ENCODE results near the gene RTN4R. TPM values are rescaled to one million over a fixed set of nuclear protein-coding genes. Genes with fewer than 3 reads are reported as not detected.

RTN4R gene
- total and polyA plus RNA-seq, 9 of the 15 experiments (the other 6 are each of a cell fraction or from before 2014, with no cell fraction given) = 0.04 to 2.8 (median 1.4) TPM; not detected in 3

DNA sequence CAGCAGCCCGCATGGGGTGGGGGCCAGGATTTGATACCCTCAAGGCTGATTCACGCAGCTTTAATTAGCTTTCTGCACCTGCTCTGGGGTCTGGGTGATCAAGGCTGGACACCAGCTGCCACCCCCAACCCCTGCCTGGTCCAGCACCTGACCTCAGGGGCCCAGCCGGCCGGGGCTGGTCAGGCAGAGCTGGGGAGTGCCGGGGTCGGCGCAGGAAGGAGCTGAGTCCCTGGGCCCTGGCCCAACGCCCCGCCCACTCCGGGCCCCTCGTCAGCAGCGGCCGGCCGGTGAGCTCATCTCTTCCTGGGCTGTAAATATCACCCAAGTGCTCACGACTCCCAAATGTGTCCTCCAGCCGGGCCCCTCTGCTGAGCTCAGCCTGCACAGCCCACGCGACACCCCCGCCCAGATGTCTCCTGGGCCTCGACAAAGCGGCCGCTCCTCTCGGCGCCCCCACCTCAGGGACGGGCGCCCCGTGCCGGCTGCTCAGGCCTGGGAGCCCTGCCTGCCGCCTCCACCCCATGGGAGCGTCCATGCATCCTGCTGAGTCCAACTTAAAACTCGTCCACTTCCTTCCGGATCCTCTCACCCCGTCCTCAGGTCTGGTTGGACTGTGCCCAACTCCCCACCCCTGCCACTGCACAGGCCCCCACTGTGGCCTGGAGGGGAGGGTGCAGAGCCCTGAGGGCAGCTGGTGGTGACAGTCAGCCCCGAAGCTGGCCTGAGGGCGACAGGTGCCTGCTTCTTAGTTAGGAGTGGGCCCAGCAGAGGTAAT lies 29.0 kb downstream of the RTN4R start (continued):
- TF ChIP-seq JUND (IDR thresholded peaks at IDR 0.05; ENCODE audit: borderline replicate concordance, low read depth, low read length) (peak; percentile 33; the same call in 1 of the 2 replicates), JUND (tag; IDR thresholded peaks at IDR 0.05; ENCODE audit: borderline replicate concordance, low read depth, low read length) (no peak), FOS (IDR thresholded peaks at IDR 0.05; ENCODE audit: extremely low read depth, insufficient read length) (no peak), ATF1 (CRISPR knock-in tag; IDR thresholded peaks at IDR 0.05) (no peak), ATF1 (tag; IDR thresholded peaks at IDR 0.05) (peak; percentile 45), NR2C2 (CRISPR knock-in tag; IDR thresholded peaks at IDR 0.05) (no peak), NR2C2 (tag; IDR thresholded peaks at IDR 0.05) (no peak), GTF2E2 (tag; IDR thresholded peaks at IDR 0.05) (no peak), KDM5B (IDR thresholded peaks at IDR 0.05; ENCODE audit: insufficient replicate concordance, low read depth, low read length) (peak; percentile 25), POLR2G (IDR thresholded peaks at IDR 0.05; ENCODE audit: low read depth, low read length) (0 out of 2 replicates have a peak, but pooled peaks have one; percentile 25), ZNF766 (CRISPR knock-in tag; conservative IDR thresholded peaks at IDR 0.05) (no peak), SMARCB1 (IDR thresholded peaks at IDR 0.05; ENCODE audit: insufficient read length, low read depth) (no peak), ARID2 (IDR thresholded peaks at IDR 0.05) (no peak), ZNF408 (CRISPR knock-in tag; IDR thresholded peaks at IDR 0.05; ENCODE audit: low read depth) (no peak), NEUROD1 (IDR thresholded peaks at IDR 0.05; ENCODE audit: borderline replicate concordance, low read depth, low read length, partially characterized antibody) (no peak), ATF7 (IDR thresholded peaks at IDR 0.05) (peak; percentile 52; the same call in 1 of the 2 replicates), XRCC3 (IDR thresholded peaks at IDR 0.05) (no peak), KDM4B (IDR thresholded peaks at IDR 0.05; ENCODE audit: borderline replicate concordance in 2 of 2, low read depth in 1 of 2) (no peak; a peak in 1 of 4 replicates)
- TF ChIP-seq, protein P1, sequence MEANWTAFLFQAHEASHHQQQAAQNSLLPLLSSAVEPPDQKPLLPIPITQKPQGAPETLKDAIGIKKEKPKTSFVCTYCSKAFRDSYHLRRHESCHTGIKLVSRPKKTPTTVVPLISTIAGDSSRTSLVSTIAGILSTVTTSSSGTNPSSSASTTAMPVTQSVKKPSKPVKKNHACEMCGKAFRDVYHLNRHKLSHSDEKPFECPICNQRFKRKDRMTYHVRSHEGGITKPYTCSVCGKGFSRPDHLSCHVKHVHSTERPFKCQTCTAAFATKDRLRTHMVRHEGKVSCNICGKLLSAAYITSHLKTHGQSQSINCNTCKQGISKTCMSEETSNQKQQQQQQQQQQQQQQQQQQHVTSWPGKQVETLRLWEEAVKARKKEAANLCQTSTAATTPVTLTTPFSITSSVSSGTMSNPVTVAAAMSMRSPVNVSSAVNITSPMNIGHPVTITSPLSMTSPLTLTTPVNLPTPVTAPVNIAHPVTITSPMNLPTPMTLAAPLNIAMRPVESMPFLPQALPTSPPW (CRISPR knock-in tag; IDR thresholded peaks at IDR 0.05) = peak; percentile 62
- TF ChIP-seq, protein P2, sequence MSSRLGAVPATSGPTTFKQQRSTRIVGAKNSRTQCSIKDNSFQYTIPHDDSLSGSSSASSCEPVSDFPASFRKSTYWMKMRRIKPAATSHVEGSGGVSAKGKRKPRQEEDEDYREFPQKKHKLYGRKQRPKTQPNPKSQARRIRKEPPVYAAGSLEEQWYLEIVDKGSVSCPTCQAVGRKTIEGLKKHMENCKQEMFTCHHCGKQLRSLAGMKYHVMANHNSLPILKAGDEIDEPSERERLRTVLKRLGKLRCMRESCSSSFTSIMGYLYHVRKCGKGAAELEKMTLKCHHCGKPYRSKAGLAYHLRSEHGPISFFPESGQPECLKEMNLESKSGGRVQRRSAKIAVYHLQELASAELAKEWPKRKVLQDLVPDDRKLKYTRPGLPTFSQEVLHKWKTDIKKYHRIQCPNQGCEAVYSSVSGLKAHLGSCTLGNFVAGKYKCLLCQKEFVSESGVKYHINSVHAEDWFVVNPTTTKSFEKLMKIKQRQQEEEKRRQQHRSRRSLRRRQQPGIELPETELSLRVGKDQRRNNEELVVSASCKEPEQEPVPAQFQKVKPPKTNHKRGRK (tag; IDR thresholded peaks at IDR 0.05) = no peak
- TF ChIP-seq, protein P3, sequence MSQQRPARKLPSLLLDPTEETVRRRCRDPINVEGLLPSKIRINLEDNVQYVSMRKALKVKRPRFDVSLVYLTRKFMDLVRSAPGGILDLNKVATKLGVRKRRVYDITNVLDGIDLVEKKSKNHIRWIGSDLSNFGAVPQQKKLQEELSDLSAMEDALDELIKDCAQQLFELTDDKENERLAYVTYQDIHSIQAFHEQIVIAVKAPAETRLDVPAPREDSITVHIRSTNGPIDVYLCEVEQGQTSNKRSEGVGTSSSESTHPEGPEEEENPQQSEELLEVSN (IDR thresholded peaks at IDR 0.05; ENCODE audit: borderline replicate concordance in 1 of 2, extremely low read depth in 1 of 2, insufficient read depth in 1 of 2, insufficient read length in 1 of 2, low read depth in 1 of 2, low read length in 1 of 2, poor library complexity in 1 of 2, severe bottlenecking in 1 of 2) = peak in 1 of 2 experiments; percentile 45
- TF ChIP-seq, protein P4, sequence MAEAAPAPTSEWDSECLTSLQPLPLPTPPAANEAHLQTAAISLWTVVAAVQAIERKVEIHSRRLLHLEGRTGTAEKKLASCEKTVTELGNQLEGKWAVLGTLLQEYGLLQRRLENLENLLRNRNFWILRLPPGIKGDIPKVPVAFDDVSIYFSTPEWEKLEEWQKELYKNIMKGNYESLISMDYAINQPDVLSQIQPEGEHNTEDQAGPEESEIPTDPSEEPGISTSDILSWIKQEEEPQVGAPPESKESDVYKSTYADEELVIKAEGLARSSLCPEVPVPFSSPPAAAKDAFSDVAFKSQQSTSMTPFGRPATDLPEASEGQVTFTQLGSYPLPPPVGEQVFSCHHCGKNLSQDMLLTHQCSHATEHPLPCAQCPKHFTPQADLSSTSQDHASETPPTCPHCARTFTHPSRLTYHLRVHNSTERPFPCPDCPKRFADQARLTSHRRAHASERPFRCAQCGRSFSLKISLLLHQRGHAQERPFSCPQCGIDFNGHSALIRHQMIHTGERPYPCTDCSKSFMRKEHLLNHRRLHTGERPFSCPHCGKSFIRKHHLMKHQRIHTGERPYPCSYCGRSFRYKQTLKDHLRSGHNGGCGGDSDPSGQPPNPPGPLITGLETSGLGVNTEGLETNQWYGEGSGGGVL (CRISPR knock-in tag; IDR thresholded peaks at IDR 0.05) = no peak

All from K562 (cell line).